Tibial nerve (tissue), 4 donors: ENCODE measurements around the gene YWHAQ. TPM values are rescaled to one million over a fixed set of nuclear protein-coding genes. Genes with fewer than 3 reads are reported as not detected.

Experiments
- DNase-seq, 2 donors: peaks; one replicate each; pipeline ENCODE4 v3.0.0-alpha.2; 2019; ENCODE audit warnings: low spot score in 2 of 2
- H3K27ac ChIP-seq, 4 donors: fragments of 200-600 bp; sonication (generic) in 3 of 4; one replicate each; pipeline ENCODE4 v1.5.1; 2017 to 2019; ENCODE audit warnings: mild to moderate bottlenecking in 1 of 4
- H3K27me3 ChIP-seq, 2 donors: fragments of 200-600 bp; sonication (generic) in 1 of 2; one replicate each; pipeline versions ENCODE4 v1.5.1 to v1.6.0; 2017 to 2019
- H3K36me3 ChIP-seq, 3 donors: fragments of 200-600 bp; sonication (generic); one replicate each; pipeline ENCODE4 v1.5.1; 2018 to 2019
- H3K4me1 ChIP-seq, 4 donors: fragments of 200-600 bp; sonication (generic) in 3 of 4; one replicate each; pipeline ENCODE4 v1.5.1; 2017 to 2019
- H3K4me3 ChIP-seq, 4 donors: fragments of 200-600 bp; sonication (generic) in 3 of 4; one replicate each; pipeline ENCODE4 v1.5.1; 2017 to 2019; ENCODE audit warnings: mild to moderate bottlenecking in 1 of 4, moderate library complexity in 1 of 4
- H3K9me3 ChIP-seq, 4 donors: fragments of 200-600 bp; sonication (generic) in 3 of 4; one replicate each; pipeline ENCODE4 v1.5.1; 2017 to 2019
- EP300 ChIP-seq, 2 donors: sonication (generic); formaldehyde crosslinking; IDR thresholded peaks; one replicate each; pipeline ENCODE4 v1.6.1; 2017; ENCODE audit warnings: antibody characterized with exemption in 2 of 2, mild to moderate bottlenecking in 1 of 2
- POLR2A ChIP-seq, 2 donors: fragments of 450-650 bp; IDR thresholded peaks; one replicate each; pipeline ENCODE4 v1.6.1; 2017; ENCODE audit warnings: antibody characterized with exemption in 2 of 2, mild to moderate bottlenecking in 2 of 2, moderate library complexity in 2 of 2
- WGBS, 2 donors: methylation state at CpG; one replicate each; pipeline ENCODE4 v1.1.5; 2018; 5-methylcytosine and 5-hydroxymethylcytosine counted together
- total RNA-seq, 4 donors: library from RNA; depleted of rRNA; stranded (reverse); fragments of >200 nt; gene quantifications; one replicate each; pipeline ENCODE4 v1.1.0, GENCODE V29; 2016
- TF ChIP-seq, protein P1 (sequence below), 5 experiments: fragments of 200-600 bp in 3 of 5; fragments of 450-650 bp in 2 of 5; sonication (generic) in 3 of 5; IDR thresholded peaks; one replicate each; pipeline ENCODE4 v1.5.1; 2016 to 2019; ENCODE audit warnings: antibody characterized with exemption in 5 of 5, mild to moderate bottlenecking in 3 of 5, moderate library complexity in 2 of 5

Gene YWHAQ
- total RNA-seq, 4 donors from 2014 or later = 166 to 213 (median 185) TPM

DNA sequence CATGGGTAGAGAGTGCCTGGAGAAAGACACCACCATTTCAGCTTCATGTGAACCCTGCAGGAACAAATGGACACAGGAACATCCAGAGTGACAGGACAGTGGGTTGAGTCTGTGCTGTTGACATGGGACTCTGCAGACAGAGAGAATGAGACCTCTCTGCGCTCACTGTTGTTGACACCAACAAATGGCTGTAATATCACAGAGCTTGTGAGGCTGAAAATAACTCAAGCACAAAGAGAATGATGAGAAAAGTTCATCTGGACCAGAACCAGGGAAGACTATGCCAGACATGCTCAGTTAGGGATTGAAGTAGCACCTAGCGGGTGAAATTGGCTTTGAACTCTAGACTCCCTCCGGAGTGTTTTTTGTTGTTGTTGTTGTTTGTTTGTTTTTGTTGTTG is 37.0 kb upstream of the YWHAQ start:
- Histone ChIP-seq H3K4me3 (no peak overlapping the region), H3K27ac (no peak overlapping the region), H3K9me3 (no peaks in the 10 kb centered on the region), H3K4me1 (peaks cover 0 to 10% (median 0%) of the 10 kb centered on the region in 4 donors), H3K36me3 (no peaks in the 10 kb centered on the region), H3K27me3 (no peaks in the 10 kb centered on the region)
- whole genome bisulfite sequencing, 2 donors = 88 to 89% methylated on average over 3 of the region's 3 CpGs
- DNase-seq = no peak
- no peak for TF ChIP-seq EP300 (IDR thresholded peaks at IDR 0.05)

DNA sequence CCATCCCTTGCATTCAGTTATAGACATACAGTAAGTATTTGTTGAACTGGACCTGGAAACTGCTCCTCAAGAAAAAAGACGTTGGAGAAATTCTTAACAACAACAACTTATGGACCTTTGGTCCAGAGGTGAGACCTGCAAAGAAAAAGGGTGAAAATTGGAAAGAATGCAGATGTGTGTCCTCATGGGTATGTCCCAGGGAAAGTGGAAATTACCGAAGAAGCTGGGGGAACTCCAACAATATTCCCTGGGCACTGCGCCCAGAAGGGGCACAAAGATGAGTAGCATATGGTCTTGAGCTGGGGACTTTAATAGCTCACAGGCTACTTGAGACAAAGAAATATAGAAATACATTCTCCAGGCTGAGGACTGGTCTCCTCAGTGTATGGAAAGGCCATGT is 35.5 kb upstream of the YWHAQ start:
- peaks cover 0 to 10% (median 0%) of the 10 kb centered on the region in 4 donors for H3K4me1 ChIP-seq
- no peak overlapping the region for H3K4me3 ChIP-seq
- H3K9me3 ChIP-seq = no peaks in the 10 kb centered on the region
- DNase-seq = no peak
- H3K36me3 ChIP-seq = no peaks in the 10 kb centered on the region
- TF ChIP-seq EP300 (IDR thresholded peaks at IDR 0.05) = no peak
- TF ChIP-seq, protein P1, sequence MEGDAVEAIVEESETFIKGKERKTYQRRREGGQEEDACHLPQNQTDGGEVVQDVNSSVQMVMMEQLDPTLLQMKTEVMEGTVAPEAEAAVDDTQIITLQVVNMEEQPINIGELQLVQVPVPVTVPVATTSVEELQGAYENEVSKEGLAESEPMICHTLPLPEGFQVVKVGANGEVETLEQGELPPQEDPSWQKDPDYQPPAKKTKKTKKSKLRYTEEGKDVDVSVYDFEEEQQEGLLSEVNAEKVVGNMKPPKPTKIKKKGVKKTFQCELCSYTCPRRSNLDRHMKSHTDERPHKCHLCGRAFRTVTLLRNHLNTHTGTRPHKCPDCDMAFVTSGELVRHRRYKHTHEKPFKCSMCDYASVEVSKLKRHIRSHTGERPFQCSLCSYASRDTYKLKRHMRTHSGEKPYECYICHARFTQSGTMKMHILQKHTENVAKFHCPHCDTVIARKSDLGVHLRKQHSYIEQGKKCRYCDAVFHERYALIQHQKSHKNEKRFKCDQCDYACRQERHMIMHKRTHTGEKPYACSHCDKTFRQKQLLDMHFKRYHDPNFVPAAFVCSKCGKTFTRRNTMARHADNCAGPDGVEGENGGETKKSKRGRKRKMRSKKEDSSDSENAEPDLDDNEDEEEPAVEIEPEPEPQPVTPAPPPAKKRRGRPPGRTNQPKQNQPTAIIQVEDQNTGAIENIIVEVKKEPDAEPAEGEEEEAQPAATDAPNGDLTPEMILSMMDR (IDR thresholded peaks at IDR 0.05) = no peak
- TF ChIP-seq POLR2A (IDR thresholded peaks at IDR 0.05) = no peak
- H3K27ac ChIP-seq = no peak overlapping the region
- 45 to 48% methylated on average over 3 of the region's 3 CpGs for WGBS, 2 donors
- no peaks in the 10 kb centered on the region for H3K27me3 ChIP-seq

DNA sequence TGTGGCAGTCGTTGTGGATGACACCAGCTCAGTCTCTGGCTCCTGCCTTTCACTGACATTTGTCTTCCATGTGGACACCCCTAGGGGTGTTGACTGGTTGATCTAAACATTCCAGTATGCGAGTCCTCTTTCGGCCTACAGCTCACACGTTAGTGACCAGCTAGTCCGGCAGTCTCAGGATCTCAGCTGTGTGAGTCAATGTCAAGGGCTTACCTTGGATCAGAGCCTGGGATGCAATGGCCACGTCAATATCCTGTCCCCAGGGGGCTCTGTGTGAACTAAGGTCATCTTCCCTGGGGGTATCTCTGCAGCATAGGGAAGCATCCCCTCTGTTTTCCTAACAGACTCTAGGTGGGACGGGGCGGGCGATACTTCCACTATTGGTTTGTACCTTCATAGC is 35.1 kb upstream of the YWHAQ start:
- no peaks in the 10 kb centered on the region for H3K9me3 ChIP-seq
- no peaks in the 10 kb centered on the region for H3K36me3 ChIP-seq
- H3K4me3 ChIP-seq = no peak overlapping the region
- TF ChIP-seq EP300 (IDR thresholded peaks at IDR 0.05) = no peak
- TF ChIP-seq POLR2A (IDR thresholded peaks at IDR 0.05) = no peak
- TF ChIP-seq, protein P1 (IDR thresholded peaks at IDR 0.05) = no peak
- WGBS, 2 donors = 75 to 77% methylated on average over 8 to 9 of the region's 9 CpGs
- H3K27ac ChIP-seq = no peak overlapping the region
- no peaks in the 10 kb centered on the region for H3K27me3 ChIP-seq
- peaks cover 0 to 10% (median 0%) of the 10 kb centered on the region in 4 donors for H3K4me1 ChIP-seq
- no peak for DNase-seq

DNA sequence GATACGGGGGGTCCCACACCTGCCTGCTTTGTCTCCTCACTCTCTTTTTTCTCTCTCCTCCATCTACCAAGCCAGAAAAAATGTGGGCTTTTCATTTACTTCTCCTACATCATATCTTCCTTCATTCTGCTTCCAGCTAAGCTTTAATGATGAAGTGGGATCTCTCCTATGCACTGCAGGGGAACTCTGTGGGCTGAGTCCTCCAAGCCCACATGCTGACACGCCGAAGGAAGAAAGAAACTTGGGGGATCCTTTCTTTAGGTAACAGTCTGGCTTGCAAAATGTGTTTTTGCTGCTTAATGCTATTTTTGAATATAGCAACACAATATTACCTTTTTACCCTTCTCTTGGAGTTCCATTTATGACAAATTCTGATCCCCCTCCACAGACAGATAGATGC is 33.6 kb upstream of the YWHAQ start:
- Histone ChIP-seq H3K4me3 (no peak overlapping the region), H3K9me3 (no peaks in the 10 kb centered on the region), H3K4me1 (peaks cover 0 to 9% (median 0%) of the 10 kb centered on the region in 4 donors), H3K27me3 (no peaks in the 10 kb centered on the region), H3K27ac (no peak overlapping the region), H3K36me3 (no peaks in the 10 kb centered on the region)
- DNase-seq = no peak
- 92 to 94% methylated on average over 3 of the region's 3 CpGs for WGBS, 2 donors
- TF ChIP-seq, protein P1 (IDR thresholded peaks at IDR 0.05) = no peak
- TF ChIP-seq EP300 (IDR thresholded peaks at IDR 0.05) (no peak), POLR2A (IDR thresholded peaks at IDR 0.05) (no peak)

DNA sequence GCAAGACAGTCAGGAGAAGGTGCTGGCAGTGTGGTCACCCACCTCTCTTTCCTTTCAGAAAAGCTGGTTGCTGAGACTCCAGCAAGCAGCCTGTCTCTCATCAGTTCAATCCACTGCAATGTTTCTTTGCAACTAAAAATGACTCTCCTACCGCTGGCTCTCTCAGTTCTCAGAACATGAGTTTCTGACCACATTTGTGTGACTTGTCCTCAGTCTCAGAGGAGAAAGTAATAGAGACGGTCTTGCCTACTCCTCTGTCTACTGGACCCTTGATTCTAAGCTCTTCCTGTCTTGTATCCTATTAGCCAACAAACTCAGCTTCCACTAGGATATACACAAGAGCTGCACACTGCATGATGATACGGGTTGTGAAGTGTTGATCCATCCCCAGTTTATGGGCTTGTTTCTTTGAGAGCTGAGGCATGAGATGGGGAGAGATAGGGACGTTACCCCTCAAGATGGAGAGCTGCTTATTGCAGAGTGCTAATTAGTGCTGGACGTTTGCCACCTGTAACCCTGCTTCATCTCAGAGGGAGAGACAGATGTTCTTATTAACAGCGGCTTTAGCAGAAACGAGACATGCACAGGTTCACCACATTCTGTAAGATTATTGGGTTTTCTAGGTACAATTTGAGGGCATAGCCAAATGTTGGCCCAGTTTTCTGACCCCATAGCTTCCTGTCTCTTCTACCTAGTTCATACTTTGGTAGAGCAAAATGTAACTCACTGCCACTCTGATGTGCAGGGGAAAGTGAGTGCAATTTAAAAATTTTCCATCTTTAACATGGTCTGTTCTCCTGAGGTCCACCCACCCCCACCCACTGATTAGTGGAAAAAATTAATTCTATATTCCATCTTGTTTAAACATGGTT is 32.4 kb upstream of the YWHAQ start:
- TF ChIP-seq, protein P1 (IDR thresholded peaks at IDR 0.05) = no peak
- TF ChIP-seq POLR2A (IDR thresholded peaks at IDR 0.05) = no peak
- TF ChIP-seq EP300 (IDR thresholded peaks at IDR 0.05) = no peak
- Histone ChIP-seq H3K27ac (no peak overlapping the region), H3K4me1 (no peaks in the 10 kb centered on the region), H3K27me3 (no peaks in the 10 kb centered on the region), H3K9me3 (no peaks in the 10 kb centered on the region), H3K36me3 (no peaks in the 10 kb centered on the region), H3K4me3 (no peak overlapping the region)
- WGBS, 2 donors = 76 to 82% methylated on average over 7 of the region's 7 CpGs
- no peak for DNase-seq
